DND-41 (cell line): ENCODE data around the gene SERPINA3.

Experiments used
- ATAC-seq: fragments of 200-7000 bp; cut with Tn5 transposase; 3 replicates; pipeline ENCODE4 v1.9.1; 2021; ENCODE audit warnings: low read depth; ENCODE audit not compliant: insufficient read depth
- DNase-seq: peaks from one replicate; pipeline ENCODE4 v3.0.0-alpha.2; 2020
- H2AFZ ChIP-seq: 2 replicates; pipeline ENCODE4 v1.6.0; 2012; ENCODE audit warnings: low read depth, low read length
- H3K27ac ChIP-seq: 2 replicates; pipeline ENCODE4 v1.5.1; 2012; ENCODE audit warnings: low read length, inconsistent platforms
- H3K27me3 ChIP-seq: fragments of 200-600 bp; sonication (generic); 2 replicates; pipeline ENCODE4 v1.6.0; 2012; ENCODE audit warnings: low read length, mild to moderate bottlenecking, inconsistent platforms; ENCODE audit not compliant: insufficient read depth, poor library complexity
- H3K36me3 ChIP-seq: 2 replicates; pipeline ENCODE4 v1.5.1; 2012; ENCODE audit warnings: low read length, inconsistent platforms; ENCODE audit not compliant: insufficient read depth
- H3K4me1 ChIP-seq: 2 replicates; pipeline ENCODE4 v1.5.1; 2012; ENCODE audit warnings: mild to moderate bottlenecking, low read length; ENCODE audit not compliant: insufficient read depth
- H3K4me2 ChIP-seq: 2 replicates; pipeline ENCODE4 v1.6.0; 2012; ENCODE audit warnings: mild to moderate bottlenecking, moderate library complexity, low read length, inconsistent platforms; ENCODE audit not compliant: insufficient read depth
- H3K4me3 ChIP-seq, 2 experiments: fragments of 200-600 bp in 1 of 2; shearing (Covaris generic) in 1 of 2; 2 replicates each; pipeline ENCODE4 v1.5.1; 2012 to 2016; ENCODE audit warnings: inconsistent platforms in 2 of 2, low read length in 2 of 2, mild to moderate bottlenecking in 2 of 2, low read depth in 1 of 2, moderate library complexity in 1 of 2
- H3K79me2 ChIP-seq: 2 replicates; pipeline ENCODE4 v1.6.0; 2012; ENCODE audit warnings: low read length, inconsistent platforms; ENCODE audit not compliant: insufficient read depth
- H3K9ac ChIP-seq: 2 replicates; pipeline ENCODE4 v1.6.0; 2012; ENCODE audit warnings: low read depth, mild to moderate bottlenecking, inconsistent platforms, low read length, moderate library complexity
- H3K9me3 ChIP-seq: 2 replicates; pipeline ENCODE4 v1.5.1; 2012; ENCODE audit warnings: low read length, moderate library complexity, mild to moderate bottlenecking, inconsistent platforms; ENCODE audit not compliant: insufficient read depth, severe bottlenecking
- H4K20me1 ChIP-seq: 2 replicates; pipeline ENCODE4 v1.6.0; 2012; ENCODE audit warnings: low read length; ENCODE audit not compliant: insufficient read depth
- CTCF ChIP-seq: IDR thresholded peaks from 2 replicates; pipeline ENCODE4 v1.5.1; 2012; ENCODE audit warnings: borderline replicate concordance, low read length, moderate library complexity, mild to moderate bottlenecking; ENCODE audit not compliant: poor library complexity, severe bottlenecking; ENCODE audit errors: extremely low read depth
- EZH2 ChIP-seq: IDR thresholded peaks from 3 replicates; pipeline ENCODE4 v1.6.1; 2012; ENCODE audit warnings: borderline replicate concordance, low read depth, mild to moderate bottlenecking, moderate library complexity, low read length, inconsistent platforms; ENCODE audit not compliant: severe bottlenecking

The SERPINA3 gene

GRCh38 chr14:94612174-94612573, at the start of gene SERPINA3:
TSS of gene SERPINA3 (plus strand) at chr14:94612391. CDS start at chr14:94614442, 2,051 bp downstream.
- DNase-seq = no peak
- no peak within 1 kb of the TSS for H3K4me2 ChIP-seq
- no peaks in the 10 kb centered on the region for H4K20me1 ChIP-seq

GRCh38 chr14:94562941-94563883, 49.0 kb upstream of the SERPINA3 start:
- no peak overlapping the region for H3K27ac ChIP-seq
- no peaks in the 10 kb centered on the region for H3K27me3 ChIP-seq
- H3K9ac ChIP-seq = no peak overlapping the region
- H2AFZ ChIP-seq = no peak overlapping the region
- DNase-seq (no peak), ATAC-seq (no peak)
- H3K4me3 ChIP-seq = no peak overlapping the region
- H3K36me3 ChIP-seq = no peaks in the 10 kb centered on the region
- no peak for TF ChIP-seq EZH2
- TF ChIP-seq CTCF = no peak
- H3K9me3 ChIP-seq = no peaks in the 10 kb centered on the region
- no peaks in the 10 kb centered on the region for H3K79me2 ChIP-seq
- no peaks in the 10 kb centered on the region for H4K20me1 ChIP-seq
- H3K4me2 ChIP-seq = no peak overlapping the region
- no peaks in the 10 kb centered on the region for H3K4me1 ChIP-seq

More at GRCh38 chr14:94612174-94612573, at the start of gene SERPINA3:
- H3K36me3 ChIP-seq = no peaks in the 10 kb centered on the region
- no peaks in the 10 kb centered on the region for H3K79me2 ChIP-seq
- TF ChIP-seq CTCF = no peak
- TF ChIP-seq EZH2 = no peak
- no peak for ATAC-seq
- H2AFZ ChIP-seq = no peak within 1 kb of the TSS
- H3K9me3 ChIP-seq = no peaks in the 10 kb centered on the region
- no peaks in the 10 kb centered on the region for H3K4me1 ChIP-seq
- peaks cover 3% of the 10 kb centered on the region for H3K27me3 ChIP-seq
- H3K9ac ChIP-seq = no peak within 1 kb of the TSS
- H3K27ac ChIP-seq = no peak within 1 kb of the TSS
- H3K4me3 ChIP-seq = no peak within 1 kb of the TSS

GRCh38 chr14:94564381-94564780, 47.8 kb upstream of the SERPINA3 start:
- no peaks in the 10 kb centered on the region for H3K4me1 ChIP-seq
- H3K27ac ChIP-seq = no peak overlapping the region
- H3K4me3 ChIP-seq = no peak overlapping the region
- H4K20me1 ChIP-seq = no peaks in the 10 kb centered on the region
- no peak overlapping the region for H3K4me2 ChIP-seq
- H3K9me3 ChIP-seq = no peaks in the 10 kb centered on the region
- ATAC-seq (no peak), DNase-seq (no peak)
- no peak overlapping the region for H2AFZ ChIP-seq
- no peaks in the 10 kb centered on the region for H3K79me2 ChIP-seq
- no peak for TF ChIP-seq EZH2
- TF ChIP-seq CTCF = no peak
- H3K36me3 ChIP-seq = no peaks in the 10 kb centered on the region
- H3K27me3 ChIP-seq = no peaks in the 10 kb centered on the region
- no peak overlapping the region for H3K9ac ChIP-seq
